Upper lobe of right lung (tissue), 1 donor: ENCODE data around the gene TBC1D22A. TPM values are rescaled to one million over a fixed set of nuclear protein-coding genes. Genes with fewer than 3 reads are reported as not detected.

Experiments
- ATAC-seq: fragments of 200-7000 bp; cut with Tn5 transposase; one replicate; pipeline ENCODE4 v1.9.1; 2020; ENCODE audit warnings: mild to moderate bottlenecking, moderate library complexity
- DNase-seq: peaks from one replicate; pipeline ENCODE4 v3.0.0-alpha.2; 2020
- H3K27ac ChIP-seq: fragments of 200-600 bp; one replicate; pipeline ENCODE4 v1.8.0; 2022
- H3K27me3 ChIP-seq: fragments of 200-600 bp; one replicate; pipeline ENCODE4 v1.8.0; 2022; ENCODE audit warnings: mild to moderate bottlenecking
- H3K36me3 ChIP-seq: fragments of 200-600 bp; one replicate; pipeline ENCODE4 v1.8.0; 2022
- H3K4me1 ChIP-seq: fragments of 200-600 bp; one replicate; pipeline ENCODE4 v1.8.0; 2022
- H3K4me3 ChIP-seq: fragments of 200-600 bp; one replicate; pipeline ENCODE4 v1.8.0; 2022; ENCODE audit warnings: mild to moderate bottlenecking
- H3K9me3 ChIP-seq: fragments of 200-600 bp; one replicate; pipeline ENCODE4 v1.8.0; 2022
- intact Hi-C: fragments of 100-400 bp; cut with DNase I; formaldehyde crosslinking; loops from one replicate; pipeline ENCODE4 v1.11.0; 2022
- total RNA-seq: library from RNA; stranded (reverse); fragmentation: NEBNext Ultra II Directional; extraction: Animal tissue kit (Norgen Biotek cat#: 25700); gene quantifications from one replicate; pipeline ENCODE4 v1.2.1, GENCODE V29; 2021
- TF ChIP-seq, protein P1 (sequence below): fragments of 200-600 bp; IDR thresholded peaks from one replicate; pipeline ENCODE4 v1.8.0; 2022; ENCODE audit warnings: antibody characterized with exemption
- donor health status: DM: no; HTN: yes; CAD: no; lungs with severe emphysema.

The TBC1D22A gene
- total RNA-seq, 1 donor from 2014 or later = 31.3 TPM

- ATAC-seq = no peak
These were observed 185.2 kb downstream of the TBC1D22A start for GRCh38 chr22:46947516-46948257.

GRCh38 chr22:46948411-46949144, 186.1 kb downstream of the TBC1D22A start:
- TF ChIP-seq, protein P1, sequence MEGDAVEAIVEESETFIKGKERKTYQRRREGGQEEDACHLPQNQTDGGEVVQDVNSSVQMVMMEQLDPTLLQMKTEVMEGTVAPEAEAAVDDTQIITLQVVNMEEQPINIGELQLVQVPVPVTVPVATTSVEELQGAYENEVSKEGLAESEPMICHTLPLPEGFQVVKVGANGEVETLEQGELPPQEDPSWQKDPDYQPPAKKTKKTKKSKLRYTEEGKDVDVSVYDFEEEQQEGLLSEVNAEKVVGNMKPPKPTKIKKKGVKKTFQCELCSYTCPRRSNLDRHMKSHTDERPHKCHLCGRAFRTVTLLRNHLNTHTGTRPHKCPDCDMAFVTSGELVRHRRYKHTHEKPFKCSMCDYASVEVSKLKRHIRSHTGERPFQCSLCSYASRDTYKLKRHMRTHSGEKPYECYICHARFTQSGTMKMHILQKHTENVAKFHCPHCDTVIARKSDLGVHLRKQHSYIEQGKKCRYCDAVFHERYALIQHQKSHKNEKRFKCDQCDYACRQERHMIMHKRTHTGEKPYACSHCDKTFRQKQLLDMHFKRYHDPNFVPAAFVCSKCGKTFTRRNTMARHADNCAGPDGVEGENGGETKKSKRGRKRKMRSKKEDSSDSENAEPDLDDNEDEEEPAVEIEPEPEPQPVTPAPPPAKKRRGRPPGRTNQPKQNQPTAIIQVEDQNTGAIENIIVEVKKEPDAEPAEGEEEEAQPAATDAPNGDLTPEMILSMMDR = no peak
- Histone ChIP-seq H3K4me3 (no peak overlapping the region), H3K36me3 (no peaks in the 10 kb centered on the region), H3K4me1 (no peaks in the 10 kb centered on the region), H3K27ac (no peak overlapping the region), H3K27me3 (no peaks in the 10 kb centered on the region), H3K9me3 (no peaks in the 10 kb centered on the region)
- ATAC-seq = no peak
- no peak for DNase-seq
- intact Hi-C loops = no loop called here

More at GRCh38 chr22:46947516-46948257, 185.2 kb downstream of the TBC1D22A start:
- Histone ChIP-seq H3K36me3 (no peaks in the 10 kb centered on the region), H3K9me3 (no peaks in the 10 kb centered on the region), H3K4me1 (no peaks in the 10 kb centered on the region), H3K4me3 (no peak overlapping the region), H3K27ac (no peak overlapping the region), H3K27me3 (no peaks in the 10 kb centered on the region)
- DNase-seq = no peak
- TF ChIP-seq, protein P1 = no peak
- intact Hi-C loops = no loop called here

- Histone ChIP-seq H3K9me3 (no peaks in the 10 kb centered on the region), H3K4me1 (no peaks in the 10 kb centered on the region), H3K27me3 (no peaks in the 10 kb centered on the region), H3K27ac (no peak overlapping the region), H3K36me3 (no peaks in the 10 kb centered on the region), H3K4me3 (no peak overlapping the region)
- TF ChIP-seq, protein P1 = no peak
- intact Hi-C loops = no loop called here
- ATAC-seq (no peak), DNase-seq (no peak)
These were observed 188.9 kb downstream of the TBC1D22A start for GRCh38 chr22:46951350-46951749.

DNA sequence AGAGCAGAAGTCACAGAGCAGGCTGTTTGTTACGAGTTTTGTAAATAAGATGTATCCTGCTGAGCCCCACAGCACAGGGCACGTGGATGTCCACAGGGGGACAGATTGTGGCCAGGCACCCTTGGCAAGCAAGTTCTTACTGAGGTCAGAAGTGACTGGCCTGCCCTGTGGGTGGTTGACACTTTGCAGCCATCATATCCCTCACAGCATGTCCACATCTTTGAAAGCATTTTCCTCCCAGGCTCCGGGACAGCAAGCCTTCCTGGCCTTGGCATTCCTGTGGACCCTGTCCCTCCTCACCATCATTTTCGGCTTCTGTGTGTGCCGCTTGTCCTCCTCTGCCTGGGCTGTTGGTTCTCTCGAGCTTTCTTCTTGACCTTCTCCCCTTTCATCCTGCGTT, 189.5 kb downstream of the TBC1D22A start:
- Histone ChIP-seq H3K27me3 (no peaks in the 10 kb centered on the region), H3K9me3 (no peaks in the 10 kb centered on the region), H3K4me3 (no peak overlapping the region), H3K36me3 (no peaks in the 10 kb centered on the region), H3K27ac (no peak overlapping the region), H3K4me1 (no peaks in the 10 kb centered on the region)
- TF ChIP-seq, protein P1 = no peak
- intact Hi-C loops = no loop called here
- no peak for DNase-seq
- ATAC-seq = no peak

- H3K36me3 ChIP-seq = no peaks in the 10 kb centered on the region
- H3K4me1 ChIP-seq = no peaks in the 10 kb centered on the region
- H3K9me3 ChIP-seq = no peaks in the 10 kb centered on the region
- no peaks in the 10 kb centered on the region for H3K27me3 ChIP-seq
- no peak overlapping the region for H3K27ac ChIP-seq
- no peak for DNase-seq
- intact Hi-C loops = no loop called here
- TF ChIP-seq, protein P1 = no peak
- ATAC-seq = no peak
- no peak overlapping the region for H3K4me3 ChIP-seq
These were observed 191.7 kb downstream of the TBC1D22A start for GRCh38 chr22:46953968-46954765.
